ENCODE results near the gene NFATC1.

DNA sequence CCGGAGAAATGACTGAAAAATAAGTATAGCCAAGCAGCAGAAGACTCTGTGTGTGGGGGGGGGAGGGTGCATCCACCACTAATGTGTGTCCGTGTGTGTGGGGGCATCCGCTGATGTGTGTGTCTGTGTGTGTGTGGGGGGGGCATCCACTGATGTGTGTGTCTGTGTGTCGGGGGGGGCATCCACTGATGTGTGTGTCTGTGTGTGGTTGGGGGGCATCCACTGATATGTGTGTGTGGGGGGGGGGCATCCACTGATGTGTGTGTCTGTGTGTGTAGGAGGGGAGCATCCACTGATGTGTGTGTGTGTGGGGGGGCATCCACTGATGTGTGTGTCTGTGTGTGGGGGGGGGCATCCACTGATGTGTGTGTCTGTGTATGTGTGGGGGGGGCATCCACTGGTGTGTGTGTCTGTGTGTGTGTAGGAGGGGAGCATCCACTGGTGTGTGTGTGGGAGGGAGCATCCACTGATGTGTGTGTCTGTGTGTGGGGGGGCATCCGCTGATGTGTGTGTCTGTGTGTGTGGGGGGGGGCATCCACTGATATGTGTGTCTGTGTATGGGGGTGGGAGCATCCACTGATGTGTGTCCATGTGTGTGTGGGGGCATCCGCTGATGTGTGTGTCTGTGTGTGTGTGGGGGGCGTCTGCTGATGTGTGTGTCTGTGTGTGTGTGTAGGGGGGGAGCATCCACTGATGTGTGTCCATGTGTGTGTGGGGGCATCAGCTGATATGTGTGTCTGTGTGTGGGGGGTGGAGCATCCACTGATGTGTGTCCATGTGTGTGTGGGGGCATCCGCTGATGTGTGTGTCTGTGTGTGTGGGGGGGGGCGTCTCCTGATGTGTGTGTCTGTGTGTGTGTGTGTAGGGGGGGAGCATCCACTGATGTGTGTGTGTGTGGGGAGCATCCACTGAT is 125.0 kb downstream of the NFATC1 start:
- TF ChIP-seq EZH2 (IDR thresholded peaks at IDR 0.05; ENCODE audit: borderline replicate concordance) (no peak), EZH2phosphoT487 (IDR thresholded peaks at IDR 0.05; ENCODE audit: low read depth, severe bottlenecking, unreplicated experiment) (no peak)
- TF ChIP-seq, protein P1, sequence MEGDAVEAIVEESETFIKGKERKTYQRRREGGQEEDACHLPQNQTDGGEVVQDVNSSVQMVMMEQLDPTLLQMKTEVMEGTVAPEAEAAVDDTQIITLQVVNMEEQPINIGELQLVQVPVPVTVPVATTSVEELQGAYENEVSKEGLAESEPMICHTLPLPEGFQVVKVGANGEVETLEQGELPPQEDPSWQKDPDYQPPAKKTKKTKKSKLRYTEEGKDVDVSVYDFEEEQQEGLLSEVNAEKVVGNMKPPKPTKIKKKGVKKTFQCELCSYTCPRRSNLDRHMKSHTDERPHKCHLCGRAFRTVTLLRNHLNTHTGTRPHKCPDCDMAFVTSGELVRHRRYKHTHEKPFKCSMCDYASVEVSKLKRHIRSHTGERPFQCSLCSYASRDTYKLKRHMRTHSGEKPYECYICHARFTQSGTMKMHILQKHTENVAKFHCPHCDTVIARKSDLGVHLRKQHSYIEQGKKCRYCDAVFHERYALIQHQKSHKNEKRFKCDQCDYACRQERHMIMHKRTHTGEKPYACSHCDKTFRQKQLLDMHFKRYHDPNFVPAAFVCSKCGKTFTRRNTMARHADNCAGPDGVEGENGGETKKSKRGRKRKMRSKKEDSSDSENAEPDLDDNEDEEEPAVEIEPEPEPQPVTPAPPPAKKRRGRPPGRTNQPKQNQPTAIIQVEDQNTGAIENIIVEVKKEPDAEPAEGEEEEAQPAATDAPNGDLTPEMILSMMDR (IDR thresholded peaks at IDR 0.05; ENCODE audit: poor library complexity), result no peak
